T-helper 2 cell (primary cell): ENCODE measurements around the gene CSGALNACT2.
A peak's percentile ranks its signal among the peaks of the same experiment; 100 is the strongest.

Source experiments
- DNase-seq, 5 experiments: peaks; one replicate each; pipeline versions ENCODE4 v3.0.0 to v3.0.0-alpha.2; 2012 to 2022

Gene CSGALNACT2

DNA sequence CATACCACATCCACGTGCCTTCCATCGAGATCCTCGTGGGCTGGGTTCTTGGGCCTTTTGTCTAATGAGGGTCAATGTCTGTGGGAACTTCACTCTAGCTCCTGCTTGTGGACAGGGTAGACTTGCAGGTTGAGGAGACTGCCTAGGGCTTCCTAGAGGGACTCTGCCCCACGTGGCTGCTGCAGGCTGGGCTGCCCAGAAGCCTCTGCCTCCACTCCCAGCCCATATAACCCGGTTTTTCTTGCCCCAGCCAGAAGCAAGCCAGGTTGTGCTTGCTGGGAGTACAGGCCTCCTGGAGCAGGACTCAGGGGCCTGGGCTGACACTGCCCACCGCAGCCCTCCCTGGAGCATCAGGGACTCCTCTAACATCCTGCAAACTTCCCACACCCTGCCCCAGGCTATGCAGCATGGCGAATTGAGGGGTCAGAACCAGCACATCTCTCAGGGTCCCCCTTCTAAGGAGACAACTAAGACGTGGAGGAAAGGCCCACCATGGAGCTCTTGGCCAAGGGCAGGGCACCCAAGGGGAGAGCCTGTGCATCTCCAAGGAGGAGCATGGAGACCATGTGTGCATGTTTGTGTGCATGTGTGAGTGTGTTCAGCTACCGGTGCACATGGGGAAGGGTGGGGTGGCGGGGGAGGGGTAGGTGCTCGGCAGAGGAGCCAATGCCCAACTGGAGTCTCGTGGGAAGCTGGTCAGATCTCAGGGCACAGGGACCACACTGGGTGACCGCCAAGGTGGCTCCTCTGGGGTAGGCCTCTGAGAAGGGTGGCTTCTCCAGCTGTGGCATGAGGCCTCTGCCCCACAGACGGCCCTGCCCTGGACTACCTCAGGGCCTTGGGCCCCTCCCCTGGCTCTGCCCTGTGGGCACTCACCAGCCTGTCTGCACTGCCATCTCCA is 66.0 kb downstream of the CSGALNACT2 start:
- DNase-seq: peak in 1 of 5 experiments; percentile 4

DNA sequence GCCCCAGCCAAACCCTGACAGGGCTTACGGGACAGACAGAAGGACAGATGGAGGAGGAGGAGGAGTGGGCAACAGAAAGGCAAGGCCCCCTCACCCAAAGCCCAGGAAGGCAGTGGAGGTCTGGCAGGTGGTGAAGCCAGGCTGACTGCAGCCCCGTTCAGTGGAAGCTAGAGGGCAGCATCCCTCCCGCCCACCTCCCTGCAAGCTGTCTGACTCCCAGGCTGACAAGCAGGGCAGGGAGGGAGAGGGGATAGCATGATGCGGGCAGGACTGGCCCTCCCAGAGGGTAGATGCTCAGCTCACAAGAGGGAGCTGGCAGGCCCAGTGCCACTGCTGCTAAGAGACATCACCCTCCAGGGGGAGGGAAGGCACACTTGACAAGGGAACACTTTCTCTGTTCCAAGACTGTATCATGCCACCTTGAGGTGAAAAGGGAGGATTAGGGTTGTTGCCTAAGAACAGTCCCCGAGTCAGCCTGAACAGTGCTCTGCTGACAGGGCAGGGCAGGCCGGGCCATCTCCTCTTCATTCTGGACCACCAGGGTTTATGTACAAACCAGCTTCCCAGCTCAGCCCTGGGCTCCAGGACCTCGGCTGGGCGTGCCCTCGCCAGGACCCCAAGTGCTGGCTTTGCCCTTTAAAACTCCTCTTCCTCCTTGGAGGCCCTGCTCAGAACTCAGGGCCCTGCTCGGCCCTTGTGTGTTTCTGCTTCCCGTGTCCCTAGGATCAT is 66.9 kb downstream of the CSGALNACT2 start:
- DNase-seq: peak; percentile 11 to 77 (median 31)

DNA sequence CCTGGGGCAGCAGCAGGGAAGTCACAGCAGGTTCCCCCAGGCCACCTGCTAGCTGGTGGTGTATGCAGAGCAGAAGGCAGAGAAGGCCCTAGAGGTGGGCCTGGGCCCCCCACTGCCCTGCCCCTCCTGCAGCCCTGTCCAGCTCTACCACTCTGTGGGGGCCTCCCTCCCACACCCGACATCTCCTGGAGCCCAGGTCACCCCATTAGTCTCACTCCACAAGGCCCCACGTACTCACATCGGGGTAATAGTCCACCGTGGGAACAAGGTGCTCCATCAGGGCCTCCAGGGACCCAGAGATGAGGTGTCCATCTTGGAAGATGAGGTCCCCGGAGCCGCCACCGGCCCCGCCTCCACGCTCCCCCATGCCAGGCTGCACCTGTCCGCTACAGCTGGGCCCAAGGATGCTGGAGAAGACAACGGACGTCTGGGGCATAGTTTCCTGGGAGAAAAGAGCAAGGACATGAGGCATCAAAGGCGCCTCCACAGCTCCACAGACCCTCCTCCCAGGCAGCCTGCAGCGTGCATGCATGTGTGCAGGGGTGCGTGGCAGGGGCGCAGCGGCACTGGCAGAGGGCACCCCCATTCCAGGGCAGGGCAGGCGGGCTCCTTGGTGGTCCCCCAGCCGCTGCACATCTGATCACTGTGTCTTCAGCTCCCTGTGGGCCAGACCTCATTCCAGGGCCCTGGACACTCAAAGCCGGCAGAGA is 67.6 kb downstream of the CSGALNACT2 start:
- peak in 1 of 5 experiments; percentile 7 for DNase-seq

DNA sequence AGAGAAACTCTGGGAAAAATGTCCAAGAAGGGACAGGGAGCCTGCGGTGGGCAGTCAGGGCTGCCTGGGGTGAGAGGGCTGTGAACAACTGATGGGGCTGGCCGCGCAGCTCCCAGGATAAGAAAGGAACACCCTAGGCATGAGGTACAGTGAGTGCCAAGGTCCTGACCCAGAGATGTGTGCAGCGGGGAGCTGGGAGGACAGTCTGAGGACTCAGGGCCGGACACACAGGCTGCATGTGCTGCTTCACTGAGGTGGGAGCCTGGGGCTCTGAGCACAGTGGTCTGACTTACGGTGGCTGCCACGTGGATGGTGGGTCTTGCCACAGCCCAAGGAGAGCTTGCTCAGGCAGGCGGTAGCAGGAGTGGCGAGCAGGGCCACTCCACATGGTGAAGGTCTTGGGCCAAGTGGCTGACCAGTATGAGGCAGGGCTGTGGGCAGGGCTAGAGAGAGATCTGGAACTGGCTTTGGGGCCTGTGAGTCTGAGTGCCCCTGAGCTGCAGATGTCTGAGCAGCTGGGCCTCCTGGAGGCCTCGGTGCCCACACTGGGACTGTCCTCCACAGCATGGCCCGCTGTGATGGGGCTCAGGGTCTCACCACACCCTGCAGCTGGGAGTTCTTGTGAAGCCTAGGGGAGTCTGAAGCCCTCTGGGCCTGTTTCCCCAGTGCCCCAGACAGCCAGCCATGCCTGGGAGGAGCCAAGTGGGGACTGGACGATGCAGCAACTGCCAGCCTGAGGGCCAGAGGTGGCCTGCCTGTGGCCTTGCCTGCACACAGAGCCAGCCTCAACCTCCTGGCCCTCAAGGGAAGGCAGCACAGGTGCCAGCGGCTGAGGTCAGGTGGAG is 68.4 kb downstream of the CSGALNACT2 start:
- DNase-seq: no peak

DNA sequence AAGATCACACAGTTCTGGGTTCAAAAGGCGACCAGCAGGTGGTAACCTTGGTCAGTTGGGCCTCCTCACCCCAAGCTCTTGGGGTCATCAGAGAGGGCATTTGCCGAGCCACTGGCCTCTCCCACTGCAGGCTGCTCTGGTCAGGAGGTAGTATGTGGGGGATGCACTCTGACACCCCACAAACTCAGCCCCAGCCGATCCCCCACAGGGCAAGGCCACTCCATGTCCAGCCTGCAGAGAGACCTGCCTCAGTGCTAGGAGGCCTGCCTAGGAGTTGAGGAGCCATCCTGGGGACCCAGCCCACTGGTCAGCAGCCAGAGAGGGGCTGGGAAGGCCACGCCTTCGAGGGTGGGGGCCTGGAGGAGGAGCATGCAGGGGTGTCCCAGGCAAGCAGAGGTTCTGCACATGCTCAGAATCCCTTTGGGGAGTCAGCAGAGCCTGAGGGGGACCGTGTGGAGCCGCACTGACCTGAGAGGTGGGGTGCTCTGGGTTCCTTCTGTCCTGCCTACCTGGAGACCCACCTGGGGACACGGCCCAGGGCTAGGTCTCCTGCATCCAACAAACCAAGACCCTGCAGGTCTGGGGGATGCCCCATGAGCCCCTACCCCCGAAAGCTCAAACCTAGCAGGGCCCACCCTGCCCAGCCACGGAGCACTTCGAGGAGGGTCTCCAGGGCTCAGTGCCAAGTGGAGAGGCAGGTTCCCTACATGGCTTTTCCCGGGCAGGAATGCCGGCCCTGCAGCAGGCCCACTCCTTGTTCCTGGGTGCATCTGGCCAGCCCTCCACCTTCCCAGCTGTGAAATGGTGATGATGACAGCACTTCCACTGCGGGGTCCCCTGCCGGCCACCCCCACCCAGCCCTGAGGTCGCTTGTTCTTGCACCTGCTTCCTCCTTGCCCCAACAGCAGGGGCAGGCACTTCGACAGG is 70.2 kb downstream of the CSGALNACT2 start:
- peak in 1 of 5 experiments; percentile 4 for DNase-seq

DNA sequence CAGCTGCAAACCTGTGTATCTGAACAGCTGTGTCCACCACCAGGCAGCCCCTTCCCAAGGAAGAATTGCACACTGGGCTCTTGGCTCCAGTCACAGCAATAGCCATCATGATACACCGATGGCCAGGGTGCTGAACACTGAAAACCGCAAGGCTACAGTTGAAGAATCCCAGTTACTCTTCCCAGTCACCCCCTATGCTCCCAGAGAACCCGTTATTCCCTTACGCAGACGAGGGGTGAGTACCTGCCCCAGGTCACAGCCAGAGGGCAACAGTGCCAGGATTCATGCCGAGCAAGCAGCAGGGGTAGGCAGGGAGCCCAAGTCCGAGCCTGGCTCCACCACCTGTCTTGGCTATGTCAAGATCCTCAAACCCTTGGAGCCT is 70.8 kb downstream of the CSGALNACT2 start:
- no peak for DNase-seq

DNA sequence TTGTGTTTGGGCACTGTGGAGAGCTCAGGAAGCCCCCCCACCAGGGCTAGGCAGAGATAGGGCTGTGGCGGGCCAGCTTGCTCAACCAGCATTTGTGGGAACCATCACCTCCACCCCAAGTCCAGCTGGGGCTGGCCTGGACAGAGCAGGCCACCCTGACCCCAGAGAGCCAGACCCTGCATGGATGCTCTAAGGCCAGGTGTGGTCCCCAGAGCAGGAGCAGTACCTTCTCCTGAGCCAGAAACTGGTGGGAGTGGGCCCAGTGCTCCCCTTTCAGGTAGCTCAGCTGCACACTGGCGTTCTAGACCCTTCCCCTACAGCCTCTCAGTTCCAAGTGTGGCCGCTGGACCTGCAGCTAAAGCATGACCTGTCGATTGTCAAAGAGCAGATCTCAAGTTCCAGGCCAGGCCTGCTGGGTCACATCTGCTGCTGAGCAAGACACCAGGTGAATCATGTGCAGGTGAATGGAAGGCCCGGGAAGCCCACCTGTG is 71.5 kb downstream of the CSGALNACT2 start:
- peak in 1 of 5 experiments; percentile 7 for DNase-seq

DNA sequence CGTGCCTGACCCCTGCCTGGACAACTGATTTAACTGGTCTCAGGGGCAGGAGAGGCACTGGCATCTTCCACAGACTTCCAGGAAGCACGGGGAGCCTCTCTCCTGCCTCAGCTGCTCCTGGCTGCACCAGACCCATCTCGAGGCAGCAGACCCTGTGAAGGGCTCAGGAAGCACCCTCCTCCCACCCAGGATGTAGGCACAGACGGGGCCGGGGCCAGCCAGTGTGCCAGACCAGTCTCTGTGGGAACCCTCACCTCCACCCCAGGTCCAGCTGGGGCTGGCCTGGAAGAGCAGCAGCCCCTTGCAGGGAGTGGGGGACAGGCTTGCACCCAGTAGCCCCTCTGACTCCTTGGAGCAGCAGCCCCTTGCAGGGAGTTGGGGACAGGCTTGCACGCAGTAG is 72.3 kb downstream of the CSGALNACT2 start:
- peak in 1 of 5 experiments; percentile 7 for DNase-seq

DNA sequence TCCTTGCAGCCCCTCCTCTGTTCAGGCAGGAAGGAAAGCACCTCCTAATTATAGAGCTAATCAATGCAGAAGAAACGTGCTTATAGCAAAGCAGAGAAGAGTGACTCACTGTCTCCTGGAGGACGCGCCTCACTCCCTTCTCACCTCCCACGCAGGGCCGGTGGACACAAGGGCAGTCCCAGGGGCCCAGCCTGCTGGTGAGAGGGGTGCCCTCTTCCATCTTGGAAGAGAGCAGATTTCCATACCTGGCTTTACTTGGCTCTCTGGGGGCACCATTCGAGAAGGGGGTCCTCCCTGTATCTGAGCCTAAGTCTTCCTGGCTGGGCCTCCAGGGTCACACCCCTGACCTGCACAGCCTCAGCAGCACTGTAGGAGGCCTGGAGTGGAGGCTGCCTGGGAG is 72.8 kb downstream of the CSGALNACT2 start:
- DNase-seq: no peak

DNA sequence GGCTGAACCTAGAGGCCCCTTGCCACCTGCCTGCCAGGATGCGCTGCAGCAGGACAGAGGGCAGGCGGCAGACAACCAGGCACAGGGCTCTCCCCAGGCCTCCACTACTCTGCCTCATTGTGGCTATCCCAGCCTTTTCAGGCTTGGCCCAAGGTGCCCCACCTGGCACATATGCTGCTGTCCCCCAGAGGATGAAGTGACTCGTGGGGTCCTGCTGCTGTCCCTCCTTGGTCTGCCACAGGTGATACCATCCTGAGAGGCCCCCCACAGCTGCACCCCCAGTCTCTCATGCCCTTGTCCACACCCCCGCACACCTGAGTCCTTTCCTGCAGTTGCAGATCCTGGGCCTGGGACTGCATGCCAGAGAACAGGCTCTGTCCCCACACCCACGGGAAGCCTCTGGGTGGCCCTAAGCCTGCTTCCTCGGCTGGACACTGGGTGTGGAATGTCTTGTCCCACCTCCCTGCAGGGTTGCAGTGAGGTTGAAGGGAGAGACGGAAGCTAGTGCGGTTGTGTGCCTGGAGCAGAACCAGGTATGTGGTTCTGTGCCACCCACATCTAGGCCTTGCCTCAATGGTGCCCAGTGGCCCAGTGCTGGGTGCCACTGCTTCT is 73.3 kb downstream of the CSGALNACT2 start:
- DNase-seq: peak in 1 of 5 experiments; percentile 4

DNA sequence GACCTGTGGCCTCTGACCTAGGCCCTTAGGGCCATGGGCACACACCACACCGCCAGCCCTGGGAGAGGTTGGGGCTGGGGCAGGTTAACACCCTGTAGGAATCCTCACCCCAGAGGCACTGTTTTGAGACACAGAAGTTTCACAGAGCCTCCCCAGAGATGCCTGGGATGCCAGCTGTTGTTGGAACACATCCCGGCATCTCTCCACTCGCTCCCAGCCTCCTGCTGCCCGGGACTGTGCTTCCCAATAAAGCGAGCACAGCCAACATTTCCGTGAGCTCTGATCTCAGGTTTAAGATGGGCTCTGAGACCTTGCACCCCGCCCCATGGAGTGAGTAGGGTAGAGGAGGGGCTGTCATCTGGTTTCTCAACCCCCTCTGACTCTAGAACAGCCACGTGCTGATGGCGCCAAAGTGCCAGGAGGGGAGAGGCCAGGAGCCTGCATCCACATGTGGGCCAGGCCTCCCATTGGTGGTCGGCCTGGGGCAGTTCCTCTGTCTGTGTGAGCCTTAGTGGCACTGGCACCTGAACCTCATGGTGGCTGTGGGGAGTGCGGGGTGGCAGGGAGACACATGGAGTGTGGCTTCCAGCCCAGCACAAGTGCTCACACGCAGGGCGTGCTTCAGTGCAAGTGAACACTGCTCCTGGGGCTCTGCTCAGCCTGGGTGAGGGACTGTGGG is 73.9 kb downstream of the CSGALNACT2 start:
- DNase-seq: no peak

DNA sequence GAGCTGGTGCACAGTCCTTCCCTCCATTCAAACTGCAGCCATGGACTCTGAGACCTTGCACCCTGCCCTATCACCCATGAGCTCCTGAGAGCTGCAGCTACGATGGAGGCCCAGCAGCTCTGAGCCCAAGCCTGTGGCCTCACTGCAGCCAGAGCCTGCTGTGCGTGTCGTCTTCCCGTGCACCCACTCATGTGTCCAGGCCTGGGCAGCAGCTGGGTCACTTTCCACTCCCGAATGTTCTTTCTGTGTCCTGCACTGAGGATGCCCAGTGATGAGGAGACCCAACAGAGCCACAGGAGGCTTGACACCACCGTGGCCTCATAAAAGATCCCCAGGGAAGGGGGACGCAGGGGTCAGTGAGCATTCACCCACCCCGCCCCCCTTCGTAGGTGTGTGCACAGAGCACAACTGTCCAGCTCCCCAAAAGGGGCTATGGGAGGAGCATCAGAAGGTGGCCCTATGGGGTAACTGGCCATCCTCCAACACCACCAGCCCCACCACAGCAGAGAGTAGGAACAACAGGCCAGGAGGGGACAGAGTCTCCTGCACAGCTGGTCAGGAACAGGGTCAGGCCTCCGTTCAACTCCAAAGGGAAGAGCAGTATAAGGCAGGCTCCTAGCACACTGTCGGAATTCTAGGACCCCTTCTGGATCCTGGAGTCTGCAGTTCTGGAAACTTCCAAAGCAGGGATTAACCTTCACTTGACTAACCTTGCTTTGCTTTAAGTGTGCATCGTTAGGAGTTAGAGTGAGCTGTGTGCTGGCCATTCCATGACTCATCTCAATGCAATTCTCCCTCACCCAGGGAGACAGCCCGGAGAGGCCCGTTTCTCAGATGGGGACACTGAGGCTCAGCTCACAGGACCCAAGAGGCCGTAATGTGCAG is 76.1 kb downstream of the CSGALNACT2 start:
- no peak for DNase-seq

DNA sequence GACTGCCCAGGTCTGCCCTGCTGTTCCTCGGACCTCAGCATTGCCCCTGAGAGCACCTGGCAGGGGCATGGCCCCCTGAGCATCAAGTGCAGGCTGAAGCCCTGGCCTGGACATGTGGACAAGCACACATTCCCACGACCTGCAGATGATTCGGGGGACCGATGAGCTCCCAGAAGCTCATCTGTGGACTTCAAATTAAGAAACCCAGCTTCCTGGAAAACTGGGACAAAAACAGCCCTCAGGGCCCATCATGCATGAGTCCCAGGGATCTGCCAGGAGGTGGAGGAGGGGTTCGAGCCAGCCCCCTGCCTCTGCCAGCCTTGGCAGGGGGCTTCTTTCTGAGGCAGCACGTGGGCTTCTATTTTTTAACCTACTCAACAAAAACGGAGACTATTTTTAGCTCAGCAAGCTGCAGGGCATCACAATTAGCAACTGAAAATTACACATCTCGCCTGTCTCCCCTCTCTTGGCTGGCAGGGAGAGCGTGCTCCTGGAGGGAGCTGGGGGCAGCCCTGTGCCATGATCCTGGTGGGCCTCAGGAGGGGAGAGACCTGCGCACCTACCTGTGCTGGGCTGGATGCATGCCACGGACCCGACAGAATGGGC is 76.8 kb downstream of the CSGALNACT2 start:
- no peak for DNase-seq

DNA sequence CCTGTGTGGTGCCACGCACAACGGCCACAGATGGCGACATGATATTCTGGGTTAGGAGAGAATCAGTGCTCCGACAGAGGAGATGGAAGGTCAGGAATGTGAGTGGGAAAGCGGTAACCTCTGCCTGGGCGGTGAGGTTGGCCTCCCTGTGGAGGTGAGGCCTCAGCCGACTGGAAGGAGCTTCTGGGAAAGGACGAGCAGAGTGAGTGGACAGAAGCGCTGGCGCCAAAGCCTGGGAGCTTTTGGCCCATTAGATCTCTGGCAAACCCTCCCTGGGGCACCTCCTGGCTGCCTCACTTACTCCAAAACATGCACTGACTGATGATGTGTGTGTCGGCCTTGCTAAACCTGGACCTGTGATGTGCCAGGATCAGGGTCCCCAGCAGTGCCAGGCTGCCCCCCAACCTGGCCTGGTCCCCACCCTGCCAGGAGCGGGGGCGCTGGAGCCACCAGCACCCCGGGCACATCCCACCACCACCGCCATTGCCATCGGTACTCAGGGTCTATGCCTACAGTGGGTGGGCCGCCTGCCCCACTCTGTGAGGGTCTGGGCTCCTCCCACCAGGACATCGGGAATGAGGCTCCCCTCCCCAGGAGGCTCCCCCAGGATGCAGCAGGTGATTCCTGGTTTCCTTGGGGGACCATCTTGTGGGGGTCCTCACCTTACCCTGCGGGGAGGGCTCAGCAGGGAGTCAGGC is 77.7 kb downstream of the CSGALNACT2 start:
- DNase-seq: no peak

DNA sequence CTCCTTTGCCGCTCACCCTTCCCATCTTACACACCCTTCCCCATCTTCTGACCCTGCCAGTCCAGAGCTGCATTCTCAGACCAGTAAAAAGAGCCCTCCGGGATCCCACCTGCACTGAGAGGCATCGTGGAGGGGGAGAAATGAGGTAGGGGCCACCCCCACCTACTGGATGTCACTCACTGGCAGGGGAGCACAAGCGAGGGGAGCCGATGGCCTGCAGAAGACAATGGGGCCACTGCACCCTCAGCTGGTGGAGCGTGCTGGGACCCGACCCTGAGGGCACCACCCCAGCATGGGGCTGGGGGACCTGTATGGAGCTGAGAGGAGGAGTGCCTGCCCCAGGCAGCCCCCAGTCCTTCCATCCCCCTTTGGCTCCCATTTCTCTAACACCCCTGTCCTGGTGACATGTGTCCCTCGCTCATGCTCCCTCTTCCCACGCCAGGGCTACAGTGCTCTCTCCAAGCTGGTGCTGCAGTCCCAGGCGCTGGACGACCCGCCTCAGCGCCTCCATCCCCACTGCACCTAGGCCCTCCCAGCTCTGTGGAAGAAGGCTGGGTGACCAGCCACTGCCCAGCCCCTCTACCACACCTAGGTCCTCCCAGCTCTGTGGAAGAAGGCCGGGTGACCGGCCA is 78.8 kb downstream of the CSGALNACT2 start:
- no peak for DNase-seq

DNA sequence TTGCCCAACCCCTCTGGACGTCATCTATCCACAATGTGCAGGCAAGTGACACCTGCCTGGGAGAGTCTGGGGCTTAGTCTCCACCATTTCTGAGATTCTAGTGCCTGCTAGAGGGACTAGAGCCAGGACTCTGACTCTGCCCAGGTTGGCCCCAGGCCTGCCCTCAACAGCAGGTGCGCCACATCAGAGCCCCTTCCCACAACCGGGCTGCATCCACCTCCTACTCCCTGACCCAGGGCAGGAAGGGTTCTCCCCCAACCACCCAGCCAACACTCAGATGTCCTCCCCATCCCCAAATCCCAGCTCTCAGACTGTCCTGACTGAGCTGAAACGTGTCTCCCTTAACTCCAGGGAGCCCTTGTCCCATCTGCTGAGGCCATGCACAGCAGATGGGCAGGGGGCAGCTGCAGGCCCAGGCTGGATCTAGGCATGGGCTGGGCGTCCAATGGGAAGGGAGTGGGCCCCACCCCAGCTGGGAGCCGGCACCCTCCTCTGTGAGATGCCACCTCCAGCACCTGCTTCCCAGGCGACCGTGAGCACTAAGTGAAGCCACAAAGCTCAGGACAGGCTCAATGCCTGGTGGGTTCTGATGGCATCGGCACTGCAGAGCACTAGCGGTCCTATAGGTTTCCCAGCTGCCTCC is 79.4 kb downstream of the CSGALNACT2 start:
- no peak for DNase-seq
